Measurements from ENCODE around the gene PAH.

The PAH gene

DNA sequence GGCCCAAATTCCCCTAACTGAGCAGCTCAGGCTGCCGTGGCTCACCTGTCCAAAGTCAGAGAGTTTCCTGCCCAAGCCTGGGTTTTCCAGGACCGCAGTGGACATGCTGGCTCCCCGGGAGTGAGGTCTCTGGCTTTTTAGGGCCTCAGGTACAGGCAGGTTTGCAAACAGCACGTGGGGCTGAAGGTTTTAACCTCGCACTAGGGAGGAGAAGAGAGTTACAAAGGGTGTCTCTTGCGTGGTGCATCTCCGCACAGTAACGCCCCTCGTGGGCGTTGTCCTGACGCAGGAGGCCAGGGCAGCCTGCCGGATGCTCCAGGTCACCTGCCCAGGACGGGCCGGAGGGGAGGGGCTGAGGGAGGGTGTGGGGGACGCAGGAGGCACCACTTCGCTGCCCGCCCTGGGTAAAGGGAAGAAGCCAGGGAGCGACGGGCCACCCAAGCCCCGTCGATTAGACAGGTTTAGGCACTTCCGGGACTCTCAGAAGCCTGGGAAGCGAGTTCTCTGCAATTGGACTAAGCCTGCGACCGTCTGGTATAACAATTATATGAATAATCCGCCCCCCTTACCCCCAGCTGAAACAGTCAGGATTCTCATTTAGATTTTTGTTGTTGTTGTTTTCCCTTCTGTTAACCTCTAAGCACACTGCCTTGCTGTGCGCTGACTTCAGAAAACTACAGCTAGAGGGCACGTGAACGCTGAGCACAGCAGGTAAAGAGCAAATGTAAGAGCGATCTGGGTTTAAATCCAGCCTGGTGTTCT lies at the start of gene PAH:
PAH (minus strand) TSS at position 219 of the 762 bp plus-strand sequence; CDS start at position 105, 114 bp downstream.
- no peak for DNase-seq

DNA sequence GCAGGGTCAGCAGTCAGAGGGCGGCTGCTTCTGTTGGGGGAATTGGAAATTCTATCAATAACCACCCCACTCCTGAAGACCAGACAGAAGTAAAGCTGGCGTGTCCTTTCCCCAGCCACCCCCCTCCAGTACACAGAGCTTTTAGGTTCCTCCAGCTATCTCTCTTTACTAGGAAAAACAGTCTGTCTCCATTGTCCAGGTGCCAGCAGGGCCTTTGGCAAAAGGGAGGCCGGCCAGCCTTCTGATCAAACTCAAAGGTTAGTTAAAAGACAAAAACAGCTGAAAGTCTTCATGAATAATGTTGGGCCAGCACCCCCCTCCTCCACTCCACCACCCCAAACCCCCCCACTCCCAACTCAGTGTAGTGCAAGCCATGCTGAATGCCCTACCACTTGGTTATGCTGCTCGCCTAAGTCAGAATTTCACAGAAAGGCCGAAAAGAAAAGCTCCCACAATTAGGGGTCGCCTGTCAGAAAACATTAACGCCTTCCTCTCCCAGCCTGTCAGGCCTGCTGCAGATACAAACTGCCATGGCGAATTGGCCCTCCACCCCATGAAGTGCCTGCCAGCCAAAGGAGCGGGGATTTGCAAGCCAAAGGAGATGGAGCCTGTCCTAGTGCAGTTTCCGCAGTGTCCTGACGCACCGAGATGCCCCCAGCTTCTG lies 49.3 kb upstream of the PAH start:
- no peak for DNase-seq

DNA sequence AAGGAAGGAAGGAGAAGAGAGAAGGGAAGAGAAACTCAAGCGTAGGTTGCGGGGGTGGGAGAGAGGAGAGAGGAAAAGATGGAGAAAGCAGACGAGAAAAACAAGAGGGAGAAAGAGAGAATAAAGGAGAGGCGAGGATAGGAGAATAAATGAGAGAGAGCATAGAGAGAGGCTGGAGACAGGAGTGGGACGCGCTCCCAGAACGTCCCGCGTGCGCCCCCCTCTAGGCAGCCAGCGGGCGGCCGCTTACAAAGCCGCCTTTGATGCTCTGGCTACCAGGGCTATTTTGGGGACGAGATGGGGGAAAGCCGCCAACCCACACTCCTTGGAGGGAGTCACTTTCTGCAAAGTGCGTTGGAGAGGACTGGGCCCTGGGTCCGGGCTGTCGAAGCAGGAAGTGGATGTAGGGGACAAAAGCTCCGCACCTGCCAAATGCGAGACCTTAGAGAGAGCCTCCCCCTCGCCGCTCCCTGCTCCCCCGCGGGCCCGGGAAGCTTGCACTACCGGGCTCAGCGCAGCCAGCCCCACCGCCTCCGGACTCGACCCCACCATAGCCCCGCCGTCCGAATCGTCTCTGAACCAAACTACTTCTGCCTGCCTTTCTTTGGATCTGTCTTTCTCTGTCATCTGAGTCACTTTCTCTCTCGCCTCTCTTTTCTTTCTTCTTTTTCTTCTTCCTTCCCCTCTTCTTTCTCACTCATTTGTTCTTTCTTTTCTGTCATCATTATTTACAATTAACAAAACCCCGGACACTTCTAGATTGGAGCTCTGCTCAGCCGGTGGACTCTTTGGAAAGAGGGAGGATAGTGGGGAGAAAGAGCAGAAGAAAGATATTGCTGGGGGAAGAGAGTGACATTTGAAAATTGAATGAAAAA lies 48.5 kb upstream of the PAH start:
- DNase-seq: no peak

DNA sequence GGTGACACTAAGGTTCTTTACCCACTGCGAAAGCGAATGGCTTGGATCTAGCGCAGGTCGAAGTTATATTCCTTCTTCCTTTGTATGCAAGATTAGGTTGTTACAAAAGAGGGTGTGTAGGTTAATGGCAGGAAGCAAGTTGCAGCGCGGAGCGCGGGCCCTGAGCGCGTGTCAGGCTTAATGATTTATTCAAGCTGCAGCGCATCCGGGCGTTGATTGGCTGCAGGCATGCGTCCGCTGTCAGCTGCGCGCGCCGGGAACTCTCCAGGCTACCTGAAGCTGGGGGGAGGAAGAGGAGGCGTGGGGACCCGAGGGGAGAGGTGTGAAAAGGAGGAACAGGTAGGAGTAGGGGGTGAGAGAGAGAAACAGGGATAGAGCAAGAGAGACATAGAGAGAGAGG lies 47.8 kb upstream of the PAH start:
- no peak for DNase-seq

- DNase-seq: no peak
Measured at GRCh38 chr12:102963796-102964195, 46.8 kb upstream of the PAH start.

DNA sequence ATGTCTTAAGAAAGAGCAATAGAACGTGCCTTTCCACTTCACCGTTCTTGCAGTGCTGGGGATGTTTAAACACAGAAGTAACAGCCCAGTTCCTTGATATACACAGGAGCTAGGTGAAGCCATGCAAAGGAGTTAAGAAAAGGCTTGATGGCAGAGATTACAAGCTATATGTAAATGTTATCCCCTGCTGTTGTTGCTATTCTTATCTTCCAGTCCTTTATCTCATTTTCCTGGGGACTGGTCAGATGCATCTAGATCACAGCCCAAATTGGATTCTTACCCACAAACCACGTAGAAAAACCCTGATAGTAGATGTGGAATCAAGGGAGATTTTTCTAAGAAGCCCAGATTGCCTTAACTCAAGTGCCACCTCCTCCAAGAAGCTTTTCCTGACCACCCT lies 45.9 kb upstream of the PAH start:
- no peak for DNase-seq

DNA sequence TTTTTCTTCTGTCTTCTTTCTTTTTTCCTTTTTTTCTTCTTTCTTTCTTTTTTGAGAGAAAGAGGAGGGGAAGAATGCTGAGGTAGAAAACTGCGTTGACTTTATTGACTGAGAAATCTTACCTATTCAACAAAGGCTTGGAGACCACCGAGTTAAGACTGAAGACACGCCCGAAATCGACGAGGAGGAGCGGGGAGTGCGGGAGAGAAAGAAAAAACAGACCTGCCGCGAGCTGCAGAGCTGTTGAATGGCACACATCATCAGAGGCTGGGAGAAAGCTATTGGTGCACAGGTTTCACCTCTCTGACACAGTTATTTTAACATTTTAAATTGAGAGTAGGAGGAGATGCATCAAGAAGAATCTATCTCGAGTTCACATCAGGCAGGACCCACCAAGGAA lies 45.5 kb upstream of the PAH start:
- no peak for DNase-seq

GRCh38 chr12:102961466-102961855 lies 44.4 kb upstream of the PAH start:
- no peak for DNase-seq

GRCh38 chr12:102960766-102961465 lies 43.9 kb upstream of the PAH start:
- DNase-seq: no peak

DNA sequence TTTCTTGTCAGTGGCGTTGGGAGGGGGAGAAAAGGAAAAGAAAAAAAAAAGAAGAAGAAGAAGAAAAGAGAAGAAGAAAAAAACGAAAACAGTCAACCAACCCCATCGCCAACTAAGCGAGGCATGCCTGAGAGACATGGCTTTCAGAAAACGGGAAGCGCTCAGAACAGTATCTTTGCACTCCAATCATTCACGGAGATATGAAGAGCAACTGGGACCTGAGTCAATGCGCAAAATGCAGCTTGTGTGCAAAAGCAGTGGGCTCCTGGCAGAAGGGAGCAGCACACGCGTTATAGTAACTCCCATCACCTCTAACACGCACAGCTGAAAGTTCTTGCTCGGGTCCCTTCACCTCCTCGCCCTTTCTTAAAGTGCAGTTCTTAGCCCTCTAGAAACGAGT lies 42.3 kb upstream of the PAH start:
- DNase-seq: no peak

DNA sequence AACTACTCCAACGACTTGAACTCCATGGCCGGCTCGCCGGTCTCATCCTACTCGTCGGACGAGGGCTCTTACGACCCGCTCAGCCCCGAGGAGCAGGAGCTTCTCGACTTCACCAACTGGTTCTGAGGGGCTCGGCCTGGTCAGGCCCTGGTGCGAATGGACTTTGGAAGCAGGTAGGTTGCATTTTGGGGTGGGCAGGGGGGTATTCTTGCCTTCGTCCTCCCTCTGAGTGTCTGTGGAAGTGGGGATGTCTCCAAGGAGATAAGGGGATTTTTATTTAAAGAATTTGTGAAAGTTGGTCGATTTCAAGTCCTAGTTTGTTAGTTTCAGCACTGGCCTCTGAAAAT lies 41.8 kb upstream of the PAH start:
- no peak for DNase-seq

DNA sequence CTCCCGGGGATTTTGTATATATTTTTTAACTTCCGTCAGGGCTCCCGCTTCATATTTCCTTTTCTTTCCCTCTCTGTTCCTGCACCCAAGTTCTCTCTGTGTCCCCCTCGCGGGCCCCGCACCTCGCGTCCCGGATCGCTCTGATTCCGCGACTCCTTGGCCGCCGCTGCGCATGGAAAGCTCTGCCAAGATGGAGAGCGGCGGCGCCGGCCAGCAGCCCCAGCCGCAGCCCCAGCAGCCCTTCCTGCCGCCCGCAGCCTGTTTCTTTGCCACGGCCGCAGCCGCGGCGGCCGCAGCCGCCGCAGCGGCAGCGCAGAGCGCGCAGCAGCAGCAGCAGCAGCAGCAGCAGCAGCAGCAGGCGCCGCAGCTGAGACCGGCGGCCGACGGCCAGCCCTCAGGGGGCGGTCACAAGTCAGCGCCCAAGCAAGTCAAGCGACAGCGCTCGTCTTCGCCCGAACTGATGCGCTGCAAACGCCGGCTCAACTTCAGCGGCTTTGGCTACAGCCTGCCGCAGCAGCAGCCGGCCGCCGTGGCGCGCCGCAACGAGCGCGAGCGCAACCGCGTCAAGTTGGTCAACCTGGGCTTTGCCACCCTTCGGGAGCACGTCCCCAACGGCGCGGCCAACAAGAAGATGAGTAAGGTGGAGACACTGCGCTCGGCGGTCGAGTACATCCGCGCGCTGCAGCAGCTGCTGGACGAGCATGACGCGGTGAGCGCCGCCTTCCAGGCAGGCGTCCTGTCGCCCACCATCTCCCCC lies 41.2 kb upstream of the PAH start:
- no peak for DNase-seq

DNA sequence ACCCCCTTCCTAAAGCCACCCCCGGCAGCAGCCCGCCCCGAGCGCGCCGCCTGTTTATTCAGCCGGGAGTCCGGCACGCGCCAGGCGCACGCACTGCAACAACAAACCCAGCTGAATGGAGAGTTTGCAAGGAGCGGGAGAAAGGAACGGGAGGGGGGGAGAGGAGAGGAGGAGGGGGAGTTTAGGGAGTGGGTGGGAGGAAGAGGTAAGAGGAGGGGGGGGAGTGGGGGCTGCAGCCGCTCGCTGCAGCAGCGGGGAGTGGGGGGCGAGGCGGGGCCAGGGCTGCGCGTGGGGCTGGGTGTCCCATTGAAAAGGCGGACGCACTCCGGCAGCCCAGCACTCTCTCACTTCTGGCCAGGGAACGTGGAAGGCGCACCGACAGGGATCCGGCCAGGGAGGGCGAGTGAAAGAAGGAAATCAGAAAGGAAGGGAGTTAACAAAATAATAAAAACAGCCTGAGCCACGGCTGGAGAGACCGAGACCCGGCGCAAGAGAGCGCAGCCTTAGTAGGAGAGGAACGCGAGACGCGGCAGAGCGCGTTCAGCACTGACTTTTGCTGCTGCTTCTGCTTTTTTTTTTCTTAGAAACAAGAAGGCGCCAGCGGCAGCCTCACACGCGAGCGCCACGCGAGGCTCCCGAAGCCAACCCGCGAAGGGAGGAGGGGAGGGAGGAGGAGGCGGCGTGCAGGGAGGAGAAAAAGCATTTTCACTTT lies 40.5 kb upstream of the PAH start, which contains the start of gene ASCL1:
ASCL1 (plus strand) TSS at position 336 of the 712 bp plus-strand sequence. CDS start 571 bp downstream, outside the sequence.
- DNase-seq: no peak

- no peak for DNase-seq
Measured at GRCh38 chr12:102956738-102957327, 39.8 kb upstream of the PAH start.

GRCh38 chr12:102955926-102956737 lies 39.1 kb upstream of the PAH start:
- no peak for DNase-seq

GRCh38 chr12:102954134-102954533 lies 37.1 kb upstream of the PAH start:
- DNase-seq: no peak

GRCh38 chr12:102953221-102953620 lies 36.2 kb upstream of the PAH start:
- DNase-seq: no peak

- DNase-seq: no peak
Measured at GRCh38 chr12:102951841-102952240, 34.8 kb upstream of the PAH start.

DNA sequence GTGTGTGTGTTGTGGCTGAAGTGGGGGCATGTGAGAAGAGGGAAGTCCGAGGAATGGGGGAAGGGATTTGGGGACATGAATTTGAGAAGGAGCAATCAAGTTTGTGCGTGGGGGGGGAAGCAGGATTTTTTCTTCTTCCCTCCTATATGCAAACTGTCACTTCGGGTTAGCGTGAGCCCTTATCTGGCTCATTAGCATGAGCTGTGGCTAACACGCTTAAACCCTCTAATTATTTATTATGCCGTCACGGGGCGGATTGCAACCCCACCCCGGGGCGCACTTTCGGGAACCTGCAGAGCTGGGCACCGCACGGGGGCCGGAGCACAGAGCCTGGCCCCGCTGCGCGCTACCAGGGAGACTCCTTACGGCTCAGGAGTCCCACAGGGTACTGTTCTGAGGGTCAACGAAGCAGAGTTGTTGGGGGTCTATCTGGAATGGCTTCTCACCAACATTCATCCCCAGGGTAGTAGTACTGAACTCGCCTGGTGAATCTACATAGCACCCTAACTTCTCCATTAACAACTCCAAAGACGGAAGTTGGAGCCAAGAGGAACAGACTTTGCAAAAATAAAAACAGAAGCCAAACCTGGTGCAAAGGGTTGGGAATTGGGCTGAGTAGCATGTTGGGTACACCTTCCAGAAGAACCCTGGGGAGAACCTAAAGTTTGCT lies 34.0 kb upstream of the PAH start:
- no peak for DNase-seq

Measured in NCI-H526 treated with DMSO at 0.1 percent for 48 hours (cell line).